Muscle of arm (tissue), 14 donors: ENCODE results near the gene AQP12A. TPM values are rescaled to one million over a fixed set of nuclear protein-coding genes. Genes with fewer than 3 reads are reported as not detected.
"Not testable (repeated sequence)": the region's sequence is repeated elsewhere in the genome, so short reads cannot be mapped to it uniquely, and the experiment has no call there.

Source experiments
- DNase-seq: peaks from one replicate; pipeline ENCODE4 v3.0.0-alpha.2; 2013
- long read RNA-seq, 11 donors: transcript quantifications; one replicate each; lab custom pipeline, GENCODE V29; 2026
- polyA plus RNA-seq, 12 donors: library from polyadenylated mRNA; unstranded; fragments of 120-200 nt; gene quantifications; one replicate each; pipeline ENCODE4 v1.2.1, GENCODE V29; 2013; ENCODE audit not compliant: insufficient read length in 12 of 12

AQP12A gene, protein sequence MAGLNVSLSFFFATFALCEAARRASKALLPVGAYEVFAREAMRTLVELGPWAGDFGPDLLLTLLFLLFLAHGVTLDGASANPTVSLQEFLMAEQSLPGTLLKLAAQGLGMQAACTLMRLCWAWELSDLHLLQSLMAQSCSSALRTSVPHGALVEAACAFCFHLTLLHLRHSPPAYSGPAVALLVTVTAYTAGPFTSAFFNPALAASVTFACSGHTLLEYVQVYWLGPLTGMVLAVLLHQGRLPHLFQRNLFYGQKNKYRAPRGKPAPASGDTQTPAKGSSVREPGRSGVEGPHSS
- polyA plus RNA-seq: 10 to 100 TPM in 1 of 12 donors, under 1 TPM in 4, not detected in 7; 0.35 to 23.0 (median 0.86) TPM
- long read RNA-seq, donor 1: 0 reads
- long read RNA-seq, donor 2: 0 reads
- long read RNA-seq, donor 3: 0 reads
- long read RNA-seq, donor 4: 0 reads
- long read RNA-seq, donor 5: 0 reads
- long read RNA-seq, donor 6: 0 reads
- long read RNA-seq, donor 7: 0 reads
- long read RNA-seq, donor 8: 0 reads
- long read RNA-seq, donor 9: 0 reads
- long read RNA-seq, donor 10: 0 reads
- long read RNA-seq, donor 11: 0 reads

- not testable (repeated sequence) for DNase-seq
Observed at GRCh38 chr2:240691631-240692420, at the start of gene AQP12A. TSS of gene AQP12A (plus strand) at chr2:240691866. CDS start at chr2:240691914, 48 bp downstream.

GRCh38 chr2:240642061-240642805 lies 49.4 kb upstream of the AQP12A start:
- no peak for DNase-seq

- no peak for DNase-seq
Observed at GRCh38 chr2:240642806-240643092, 48.9 kb upstream of the AQP12A start.

- DNase-seq: no peak
Observed at GRCh38 chr2:240643093-240643810, 48.4 kb upstream of the AQP12A start.

- no peak for DNase-seq
Observed at GRCh38 chr2:240643811-240644150, 47.9 kb upstream of the AQP12A start.

DNA sequence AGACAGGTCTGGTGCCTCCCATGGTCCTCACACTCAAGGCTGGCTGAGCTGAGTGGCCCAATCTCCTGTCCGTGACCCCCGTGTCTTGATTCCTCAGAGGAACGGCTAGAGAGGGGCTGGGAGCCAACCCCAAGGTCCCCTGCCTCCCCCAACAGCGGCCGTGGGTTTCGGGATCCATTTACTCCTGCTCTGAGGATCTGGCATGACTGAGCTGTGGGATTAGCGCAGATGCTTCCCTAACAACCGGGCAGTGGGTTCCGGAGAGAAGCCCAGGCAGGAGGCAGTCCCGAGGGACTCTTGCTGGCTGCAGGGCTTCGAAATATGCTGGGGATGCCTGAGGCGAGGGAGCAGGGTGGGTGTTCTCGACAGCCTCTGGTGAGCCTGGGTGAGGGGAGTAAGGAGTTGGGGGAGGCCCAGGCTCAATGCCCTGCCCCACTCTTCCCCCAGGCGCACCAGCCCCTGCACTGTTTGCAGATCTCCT lies 47.5 kb upstream of the AQP12A start:
- DNase-seq: no peak

- DNase-seq: no peak
Observed at GRCh38 chr2:240644859-240645301, 46.8 kb upstream of the AQP12A start.

DNA sequence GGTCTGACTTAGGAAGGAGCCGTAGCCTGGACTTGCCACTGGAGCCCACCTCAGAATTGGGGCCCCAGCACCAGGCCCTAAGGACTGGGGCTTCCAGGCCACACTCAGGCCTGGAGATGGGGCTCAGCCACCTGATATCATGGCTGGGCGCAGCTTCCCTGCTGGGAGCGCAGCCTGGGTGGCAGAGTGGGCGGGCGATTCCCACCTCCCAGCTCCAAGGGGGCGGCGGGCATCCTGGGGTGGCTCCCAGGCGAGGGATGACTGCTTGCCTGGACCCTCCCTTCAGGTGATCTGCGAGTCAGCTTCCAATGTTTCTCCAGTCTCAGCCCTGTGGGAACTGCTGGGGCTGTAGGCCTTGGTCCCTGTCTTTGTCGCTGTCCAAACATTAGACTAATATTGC lies 46.3 kb upstream of the AQP12A start:
- DNase-seq: no peak

- no peak for DNase-seq
Observed at GRCh38 chr2:240645801-240646175, 45.9 kb upstream of the AQP12A start.

DNA sequence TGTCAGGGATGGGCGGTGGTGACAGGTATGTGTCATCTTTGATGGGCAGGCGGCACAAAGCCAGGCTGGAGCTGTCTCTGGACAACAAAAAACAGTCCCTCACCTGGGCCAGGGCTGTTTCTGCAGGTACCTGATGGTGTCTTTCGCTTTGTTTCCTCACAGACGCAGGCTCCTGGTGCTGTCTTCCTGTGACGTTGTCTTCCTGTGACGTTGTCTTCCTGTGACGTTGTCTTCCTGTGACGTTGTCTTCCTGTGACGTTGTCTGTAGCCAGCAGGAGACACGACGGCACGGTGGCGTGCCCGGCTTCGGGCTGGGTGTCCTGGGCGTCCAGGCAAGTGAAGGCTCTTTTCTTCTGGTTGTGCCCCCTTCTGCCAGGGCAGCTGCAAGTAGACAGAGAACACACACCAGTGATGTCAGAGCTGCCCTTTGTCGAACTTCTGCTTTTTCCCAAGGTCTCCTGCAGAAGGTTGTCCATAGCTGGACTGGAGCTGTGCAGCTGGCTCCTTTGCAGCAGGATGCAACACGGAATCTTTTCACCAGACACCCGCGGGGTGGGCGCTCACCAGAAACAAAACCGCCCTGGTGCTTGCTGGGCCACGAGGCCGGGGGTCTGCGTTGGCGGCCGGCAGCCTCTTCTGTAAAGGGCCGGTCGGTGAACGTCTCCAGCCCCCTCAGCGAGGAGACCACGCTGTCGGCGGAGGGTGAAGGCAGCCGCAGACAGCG lies 45.3 kb upstream of the AQP12A start:
- no peak for DNase-seq

DNA sequence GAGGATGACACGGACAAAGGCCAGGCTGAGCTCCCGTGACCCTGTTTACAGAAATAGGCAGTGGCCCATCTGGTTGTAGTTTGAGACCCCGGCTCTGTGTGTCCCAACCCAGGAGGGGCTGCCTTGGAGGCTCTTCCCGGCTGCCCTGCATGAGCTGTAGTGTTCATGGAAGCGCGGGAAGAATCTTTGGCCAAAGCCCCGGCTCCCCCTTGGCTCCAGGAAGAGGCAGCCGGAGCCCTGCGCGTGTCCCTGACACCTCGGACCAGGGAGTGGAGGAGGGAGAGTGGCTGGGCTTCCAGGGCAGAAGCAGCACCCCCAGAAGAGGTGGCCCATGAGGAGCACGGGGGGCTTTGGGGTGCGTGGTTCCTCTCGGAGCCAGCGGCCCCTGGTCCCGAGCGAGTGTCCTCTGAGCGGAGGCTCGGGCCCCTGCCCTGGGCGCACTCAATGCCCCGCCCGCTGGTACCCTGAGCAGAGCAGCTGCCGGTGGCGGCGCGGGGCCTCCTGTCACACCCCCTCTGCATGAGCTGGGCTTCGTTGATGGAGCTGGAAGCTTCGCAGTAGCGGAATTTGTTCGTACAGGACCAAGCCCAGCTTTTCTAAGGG lies 44.7 kb upstream of the AQP12A start:
- DNase-seq: no peak

- DNase-seq: no peak
Observed at GRCh38 chr2:240647503-240648154, 44.0 kb upstream of the AQP12A start.

GRCh38 chr2:240648155-240648649 lies 43.5 kb upstream of the AQP12A start:
- no peak for DNase-seq

GRCh38 chr2:240648650-240649275 lies 42.9 kb upstream of the AQP12A start:
- no peak for DNase-seq

GRCh38 chr2:240649331-240649730 lies 42.3 kb upstream of the AQP12A start:
- DNase-seq: no peak

DNA sequence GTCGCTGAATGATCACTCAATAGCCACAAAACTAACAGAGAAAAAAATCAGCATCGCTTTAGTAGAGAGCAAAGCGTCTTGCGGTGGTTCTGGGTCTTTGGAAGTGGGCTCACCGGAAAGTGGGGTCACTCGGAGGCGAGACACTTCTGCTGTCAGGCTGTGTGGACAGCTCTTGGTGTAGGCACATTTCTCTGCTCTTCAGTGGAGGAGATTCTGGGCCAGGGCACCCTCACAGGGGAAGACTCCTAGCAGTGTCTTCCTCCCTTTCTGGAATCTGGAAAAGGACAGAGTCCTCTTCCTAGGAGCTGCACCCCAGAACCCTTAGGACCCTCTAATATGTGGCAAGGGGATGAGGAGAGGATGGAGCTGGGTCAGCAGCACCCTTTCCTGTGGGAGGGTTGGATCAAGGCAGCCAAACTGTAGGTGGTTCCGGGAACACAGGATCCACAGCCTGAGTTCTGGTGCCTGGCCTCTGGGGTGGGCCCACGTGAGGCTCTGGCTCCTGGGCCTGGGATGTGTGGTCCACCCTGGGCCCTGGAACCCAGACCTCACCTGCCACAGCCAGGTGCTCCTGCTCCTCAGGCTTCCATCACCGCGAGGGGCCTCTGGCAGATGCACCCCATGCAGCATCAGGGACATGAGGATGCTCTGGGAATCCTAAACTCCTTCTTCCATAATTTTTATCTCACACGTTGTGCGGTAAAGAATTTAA lies 41.3 kb upstream of the AQP12A start:
- DNase-seq: no peak

- no peak for DNase-seq
Observed at GRCh38 chr2:240651185-240651584, 40.5 kb upstream of the AQP12A start.
